ENCODE data around the gene GREB1. TPM values are rescaled to one million over a fixed set of nuclear protein-coding genes. Genes with fewer than 3 reads are reported as not detected.

The GREB1 gene
- total and polyA plus RNA-seq, 4 donors, result 12.8 to 36.6 (median 19.3) TPM

- H3K4me3 ChIP-seq (ENCODE audit: low read depth, low read length), result no peak overlapping the region
- no peaks in the 10 kb centered on the region for H3K9me3 ChIP-seq (ENCODE audit: control insufficient read depth, insufficient read depth, low read length)
- no peaks in the 10 kb centered on the region for H3K36me3 ChIP-seq (ENCODE audit: control insufficient read depth, insufficient read depth, low read length)
- H3K27ac ChIP-seq (ENCODE audit: low read depth, low read length), result no peak overlapping the region
- no peak for DNase-seq (ENCODE audit: low read depth in 4 of 6, low spot score in 6 of 6)
- 100% methylated on average over 2 of the region's 3 CpGs for WGBS (ENCODE audit: insufficient coverage)
- H3K27me3 ChIP-seq (ENCODE audit: control insufficient read depth, insufficient read depth, low read length), result no peaks in the 10 kb centered on the region
- H3K4me1 ChIP-seq (ENCODE audit: control insufficient read depth, insufficient read depth, low read length), result peaks cover 9% of the 10 kb centered on the region
These were observed 24.0 kb upstream of the GREB1 start for GRCh38 chr2:11509657-11510360.

DNA sequence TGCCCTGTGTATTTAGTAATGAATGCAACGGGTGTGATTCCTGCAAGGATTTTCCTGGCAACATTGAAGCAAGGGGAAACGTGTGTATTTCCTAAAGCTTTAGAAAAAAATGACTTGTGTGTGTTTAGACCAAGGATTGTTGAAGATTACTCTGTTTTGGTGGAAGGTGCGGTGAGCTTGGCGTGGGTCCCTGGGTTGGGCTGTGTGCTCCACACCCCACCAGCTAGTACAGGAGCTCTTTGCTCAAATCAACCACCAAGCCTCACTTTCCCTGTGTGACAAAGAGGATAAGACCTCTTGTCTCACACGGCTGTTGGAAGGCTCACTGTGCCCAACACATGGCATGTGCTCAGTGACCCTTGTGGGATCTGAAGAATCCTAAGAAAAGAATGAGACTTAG lies 21.4 kb upstream of the GREB1 start:
- H3K4me3 ChIP-seq (ENCODE audit: low read depth, low read length), result no peak overlapping the region
- H3K36me3 ChIP-seq (ENCODE audit: control insufficient read depth, insufficient read depth, low read length), result peaks cover 2% of the 10 kb centered on the region
- H3K27ac ChIP-seq (ENCODE audit: low read depth, low read length), result no peak overlapping the region
- DNase-seq (ENCODE audit: low read depth in 4 of 6, low spot score in 6 of 6), result no peak
- H3K4me1 ChIP-seq (ENCODE audit: control insufficient read depth, insufficient read depth, low read length), result peaks cover 20% of the 10 kb centered on the region
- H3K27me3 ChIP-seq (ENCODE audit: control insufficient read depth, insufficient read depth, low read length), result no peaks in the 10 kb centered on the region
- no peaks in the 10 kb centered on the region for H3K9me3 ChIP-seq (ENCODE audit: control insufficient read depth, insufficient read depth, low read length)
- WGBS (ENCODE audit: insufficient coverage), result 58% methylated on average over 4 of the region's 5 CpGs

GRCh38 chr2:11513319-11513718 lies 20.5 kb upstream of the GREB1 start:
- peaks cover 2% of the 10 kb centered on the region for H3K36me3 ChIP-seq (ENCODE audit: control insufficient read depth, insufficient read depth, low read length)
- no CpG with 5 or more reads among the region's 5 CpGs for WGBS (ENCODE audit: insufficient coverage)
- H3K27ac ChIP-seq (ENCODE audit: low read depth, low read length), result no peak overlapping the region
- H3K27me3 ChIP-seq (ENCODE audit: control insufficient read depth, insufficient read depth, low read length), result no peaks in the 10 kb centered on the region
- no peak for DNase-seq (ENCODE audit: low read depth in 4 of 6, low spot score in 6 of 6)
- peaks cover 13% of the 10 kb centered on the region for H3K4me1 ChIP-seq (ENCODE audit: control insufficient read depth, insufficient read depth, low read length)
- no peaks in the 10 kb centered on the region for H3K9me3 ChIP-seq (ENCODE audit: control insufficient read depth, insufficient read depth, low read length)
- H3K4me3 ChIP-seq (ENCODE audit: low read depth, low read length), result no peak overlapping the region

GRCh38 chr2:11514081-11514730 lies 19.6 kb upstream of the GREB1 start:
- H3K27me3 ChIP-seq (ENCODE audit: control insufficient read depth, insufficient read depth, low read length), result no peaks in the 10 kb centered on the region
- peaks cover 2% of the 10 kb centered on the region for H3K36me3 ChIP-seq (ENCODE audit: control insufficient read depth, insufficient read depth, low read length)
- H3K27ac ChIP-seq (ENCODE audit: low read depth, low read length), result no peak overlapping the region
- H3K9me3 ChIP-seq (ENCODE audit: control insufficient read depth, insufficient read depth, low read length), result no peaks in the 10 kb centered on the region
- H3K4me1 ChIP-seq (ENCODE audit: control insufficient read depth, insufficient read depth, low read length), result peaks cover 12% of the 10 kb centered on the region
- WGBS (ENCODE audit: insufficient coverage), result no CpG with 5 or more reads among the region's 3 CpGs
- DNase-seq (ENCODE audit: low read depth in 4 of 6, low spot score in 6 of 6), result no peak
- no peak overlapping the region for H3K4me3 ChIP-seq (ENCODE audit: low read depth, low read length)

DNA sequence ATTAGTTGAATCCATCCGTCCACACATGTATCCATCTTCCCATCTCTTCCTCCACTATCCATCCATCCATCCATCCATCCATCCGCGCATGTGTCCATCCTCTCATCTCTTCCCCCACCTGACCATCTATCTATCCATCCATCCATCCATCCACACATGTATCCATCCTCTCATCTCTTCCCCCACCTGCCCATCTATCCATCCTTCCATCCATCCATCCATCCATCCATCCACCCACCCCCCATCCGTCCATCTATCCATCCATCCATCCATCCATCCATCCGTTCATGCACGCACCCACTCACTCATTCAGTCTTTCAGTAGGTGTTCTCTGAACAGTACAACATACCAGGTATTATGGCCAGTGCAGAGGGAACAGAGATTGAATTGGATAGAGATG lies 18.9 kb upstream of the GREB1 start:
- Histone ChIP-seq H3K27ac (ENCODE audit: low read depth, low read length) (no peak overlapping the region), H3K36me3 (ENCODE audit: control insufficient read depth, insufficient read depth, low read length) (peaks cover 2% of the 10 kb centered on the region), H3K4me1 (ENCODE audit: control insufficient read depth, insufficient read depth, low read length) (peaks cover 12% of the 10 kb centered on the region), H3K9me3 (ENCODE audit: control insufficient read depth, insufficient read depth, low read length) (no peaks in the 10 kb centered on the region), H3K4me3 (ENCODE audit: low read depth, low read length) (no peak overlapping the region), H3K27me3 (ENCODE audit: control insufficient read depth, insufficient read depth, low read length) (no peaks in the 10 kb centered on the region)
- 71% methylated on average over 4 of the region's 6 CpGs for WGBS (ENCODE audit: insufficient coverage)
- no peak for DNase-seq (ENCODE audit: low read depth in 4 of 6, low spot score in 6 of 6)

GRCh38 chr2:11515490-11515981 lies 18.3 kb upstream of the GREB1 start:
- peaks cover 2% of the 10 kb centered on the region for H3K36me3 ChIP-seq (ENCODE audit: control insufficient read depth, insufficient read depth, low read length)
- H3K4me1 ChIP-seq (ENCODE audit: control insufficient read depth, insufficient read depth, low read length), result peaks cover 12% of the 10 kb centered on the region
- 55% methylated on average over 4 of the region's 6 CpGs for WGBS (ENCODE audit: insufficient coverage)
- H3K27ac ChIP-seq (ENCODE audit: low read depth, low read length), result no peak overlapping the region
- H3K4me3 ChIP-seq (ENCODE audit: low read depth, low read length), result no peak overlapping the region
- no peaks in the 10 kb centered on the region for H3K27me3 ChIP-seq (ENCODE audit: control insufficient read depth, insufficient read depth, low read length)
- peak in 2 of 6 donors; percentile 54 to 58 for DNase-seq (ENCODE audit: low read depth in 4 of 6, low spot score in 6 of 6)
- H3K9me3 ChIP-seq (ENCODE audit: control insufficient read depth, insufficient read depth, low read length), result no peaks in the 10 kb centered on the region

DNA sequence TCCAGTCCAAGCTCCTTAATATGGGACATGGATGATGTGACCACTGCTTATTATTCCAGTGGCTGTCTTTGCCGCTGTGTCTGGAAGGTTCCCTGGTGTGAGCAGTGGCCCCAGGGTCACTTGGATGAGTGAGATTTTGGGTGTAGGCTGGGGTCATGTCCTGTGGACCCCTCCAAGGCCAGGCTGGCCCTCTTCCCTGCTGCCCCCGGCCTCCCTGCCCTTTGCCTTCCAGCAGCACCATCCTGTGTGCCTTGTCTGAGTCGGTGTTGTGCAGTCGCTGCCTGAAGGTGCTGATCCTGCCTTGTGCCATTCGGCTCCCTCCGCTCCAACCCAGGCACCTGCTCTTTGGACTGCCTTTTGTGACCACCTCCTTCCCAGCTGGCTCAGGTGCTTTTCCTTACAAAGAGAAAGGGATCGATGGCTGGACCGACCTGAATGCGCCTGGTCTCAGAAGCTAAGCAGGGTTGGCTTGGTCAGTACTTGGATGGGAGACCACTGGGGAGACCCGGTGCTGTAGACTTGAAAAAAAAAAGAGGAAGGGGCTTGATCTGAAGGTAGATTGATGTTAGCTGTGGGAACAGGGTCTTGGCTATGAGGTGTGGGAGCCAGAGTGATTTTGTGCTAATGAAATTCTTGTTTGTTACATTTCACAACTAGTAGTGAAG lies 16.7 kb upstream of the GREB1 start:
- Histone ChIP-seq H3K27me3 (ENCODE audit: control insufficient read depth, insufficient read depth, low read length) (no peaks in the 10 kb centered on the region), H3K4me1 (ENCODE audit: control insufficient read depth, insufficient read depth, low read length) (peaks cover 12% of the 10 kb centered on the region), H3K4me3 (ENCODE audit: low read depth, low read length) (no peak overlapping the region), H3K9me3 (ENCODE audit: control insufficient read depth, insufficient read depth, low read length) (no peaks in the 10 kb centered on the region), H3K27ac (ENCODE audit: low read depth, low read length) (no peak overlapping the region), H3K36me3 (ENCODE audit: control insufficient read depth, insufficient read depth, low read length) (peaks cover 2% of the 10 kb centered on the region)
- no peak for DNase-seq (ENCODE audit: low read depth in 4 of 6, low spot score in 6 of 6)
- WGBS (ENCODE audit: insufficient coverage), result 76% methylated on average over 10 of the region's 10 CpGs

DNA sequence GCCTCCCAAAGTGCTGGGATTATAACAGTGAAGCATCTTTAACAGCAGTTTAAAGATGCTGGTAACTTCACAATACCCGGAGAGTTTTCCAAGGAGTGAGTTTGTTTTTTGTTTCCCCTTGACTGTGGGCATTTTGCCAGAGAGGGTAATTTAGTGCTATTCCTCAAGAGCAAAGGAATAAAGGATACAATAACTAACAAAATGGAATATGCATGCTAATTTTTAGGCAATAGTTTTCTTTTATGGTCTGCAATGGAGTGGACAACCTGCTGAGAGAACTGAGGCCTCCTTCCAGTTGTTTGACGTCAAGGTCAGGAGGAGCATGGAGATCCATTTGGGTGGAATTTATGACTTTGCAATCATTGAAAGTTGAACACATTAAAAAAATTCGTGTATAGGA lies 15.9 kb upstream of the GREB1 start:
- Histone ChIP-seq H3K4me3 (ENCODE audit: low read depth, low read length) (no peak overlapping the region), H3K27me3 (ENCODE audit: control insufficient read depth, insufficient read depth, low read length) (no peaks in the 10 kb centered on the region), H3K9me3 (ENCODE audit: control insufficient read depth, insufficient read depth, low read length) (no peaks in the 10 kb centered on the region), H3K4me1 (ENCODE audit: control insufficient read depth, insufficient read depth, low read length) (peaks cover 12% of the 10 kb centered on the region), H3K27ac (ENCODE audit: low read depth, low read length) (no peak overlapping the region), H3K36me3 (ENCODE audit: control insufficient read depth, insufficient read depth, low read length) (peaks cover 2% of the 10 kb centered on the region)
- 61% methylated on average over 2 of the region's 3 CpGs for WGBS (ENCODE audit: insufficient coverage)
- peak in 1 of 6 donors; percentile 32 for DNase-seq (ENCODE audit: low read depth in 4 of 6, low spot score in 6 of 6)

- H3K27me3 ChIP-seq (ENCODE audit: control insufficient read depth, insufficient read depth, low read length), result no peaks in the 10 kb centered on the region
- no peak overlapping the region for H3K4me3 ChIP-seq (ENCODE audit: low read depth, low read length)
- H3K9me3 ChIP-seq (ENCODE audit: control insufficient read depth, insufficient read depth, low read length), result no peaks in the 10 kb centered on the region
- H3K36me3 ChIP-seq (ENCODE audit: control insufficient read depth, insufficient read depth, low read length), result peaks cover 2% of the 10 kb centered on the region
- 74% methylated on average over 2 of the region's 3 CpGs for WGBS (ENCODE audit: insufficient coverage)
- no peak for DNase-seq (ENCODE audit: low read depth in 4 of 6, low spot score in 6 of 6)
- H3K27ac ChIP-seq (ENCODE audit: low read depth, low read length), result no peak overlapping the region
- peaks cover 12% of the 10 kb centered on the region for H3K4me1 ChIP-seq (ENCODE audit: control insufficient read depth, insufficient read depth, low read length)
These were observed 13.7 kb upstream of the GREB1 start for GRCh38 chr2:11520092-11520693.

Data from spinal cord (tissue), 10 donors.